Measurements from ENCODE around the gene PRR15. TPM values are rescaled to one million over a fixed set of nuclear protein-coding genes. Genes with fewer than 3 reads are reported as not detected.

PRR15 gene
- total RNA-seq, 3 donors from 2014 or later (not counting 1 experiment from before 2014, with no cell fraction given) = not detected

DNA sequence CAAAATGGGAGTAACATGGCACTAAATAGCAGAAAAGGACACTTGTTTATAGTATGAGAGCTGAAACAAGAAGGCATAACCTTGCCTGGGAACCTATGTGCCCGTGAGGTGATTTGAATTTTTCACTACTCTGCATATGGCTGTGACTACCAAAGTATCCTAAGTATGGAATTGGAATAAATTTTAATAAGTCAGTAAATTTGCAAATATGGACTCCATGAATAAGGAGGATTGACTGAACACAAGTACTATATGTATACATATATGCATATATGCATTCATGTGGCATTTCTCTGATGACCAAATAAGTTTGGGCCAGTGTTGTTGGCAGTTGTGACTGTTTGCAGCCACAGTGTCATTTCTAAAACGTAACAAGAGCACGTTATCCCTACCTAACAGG, 34.5 kb downstream of the PRR15 start:
- WGBS (ENCODE audit: insufficient coverage) = 93% methylated on average over 3 of the region's 3 CpGs
- H3K9me3 ChIP-seq (ENCODE audit: control insufficient read depth, insufficient read depth, low read length) = no peaks in the 10 kb centered on the region
- peaks cover 6 to 31% of the 10 kb centered on the region in 2 donors for H3K27me3 Mint-ChIP-seq (ENCODE audit: low read depth in 2 of 2)
- no peak overlapping the region for H3K4me3 Mint-ChIP-seq
- H3K4me3 ChIP-seq (ENCODE audit: low read length) = no peak overlapping the region
- no peaks in the 10 kb centered on the region for H3K9me3 Mint-ChIP-seq
- DNase-seq (no peak), ATAC-seq (no peak)
- no peak overlapping the region for H3K27ac ChIP-seq (ENCODE audit: low read length)
- no peaks in the 10 kb centered on the region for H3K36me3 ChIP-seq (ENCODE audit: control insufficient read depth, insufficient read depth, low read length)
- H3K27ac Mint-ChIP-seq = no peak overlapping the region
- H3K4me1 Mint-ChIP-seq = no peaks in the 10 kb centered on the region
- intact Hi-C loops (cut with micrococcal nuclease) = no loop called here
- H3K36me3 Mint-ChIP-seq = no peaks in the 10 kb centered on the region
- TF ChIP-seq, protein P1, sequence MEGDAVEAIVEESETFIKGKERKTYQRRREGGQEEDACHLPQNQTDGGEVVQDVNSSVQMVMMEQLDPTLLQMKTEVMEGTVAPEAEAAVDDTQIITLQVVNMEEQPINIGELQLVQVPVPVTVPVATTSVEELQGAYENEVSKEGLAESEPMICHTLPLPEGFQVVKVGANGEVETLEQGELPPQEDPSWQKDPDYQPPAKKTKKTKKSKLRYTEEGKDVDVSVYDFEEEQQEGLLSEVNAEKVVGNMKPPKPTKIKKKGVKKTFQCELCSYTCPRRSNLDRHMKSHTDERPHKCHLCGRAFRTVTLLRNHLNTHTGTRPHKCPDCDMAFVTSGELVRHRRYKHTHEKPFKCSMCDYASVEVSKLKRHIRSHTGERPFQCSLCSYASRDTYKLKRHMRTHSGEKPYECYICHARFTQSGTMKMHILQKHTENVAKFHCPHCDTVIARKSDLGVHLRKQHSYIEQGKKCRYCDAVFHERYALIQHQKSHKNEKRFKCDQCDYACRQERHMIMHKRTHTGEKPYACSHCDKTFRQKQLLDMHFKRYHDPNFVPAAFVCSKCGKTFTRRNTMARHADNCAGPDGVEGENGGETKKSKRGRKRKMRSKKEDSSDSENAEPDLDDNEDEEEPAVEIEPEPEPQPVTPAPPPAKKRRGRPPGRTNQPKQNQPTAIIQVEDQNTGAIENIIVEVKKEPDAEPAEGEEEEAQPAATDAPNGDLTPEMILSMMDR (IDR thresholded peaks at IDR 0.05) = no peak
- no peaks in the 10 kb centered on the region for H3K27me3 ChIP-seq (ENCODE audit: control insufficient read depth, insufficient read depth, low read length)
- no peaks in the 10 kb centered on the region for H3K4me1 ChIP-seq (ENCODE audit: control insufficient read depth, insufficient read depth, low read length)

DNA sequence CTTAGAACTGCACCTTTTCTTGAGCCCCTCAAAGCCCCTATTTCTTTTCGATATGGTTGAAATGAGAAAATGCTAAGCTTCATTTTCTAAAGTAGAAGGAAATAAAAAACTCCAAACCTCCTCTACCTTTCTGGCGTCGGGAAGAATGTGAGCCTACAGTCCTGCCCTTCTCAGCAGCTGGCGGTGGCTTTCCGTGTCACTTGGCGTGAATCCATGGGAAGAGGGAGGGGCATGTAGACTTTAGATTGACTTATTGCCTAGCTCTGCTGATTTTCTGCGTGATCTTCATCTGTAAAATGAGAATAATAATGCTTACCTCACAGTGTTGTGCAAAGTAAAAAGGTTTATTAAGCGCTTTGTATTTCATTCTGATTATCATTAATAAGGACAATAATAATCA, 35.0 kb downstream of the PRR15 start:
- TF ChIP-seq, protein P1 (IDR thresholded peaks at IDR 0.05) = no peak
- intact Hi-C loops (cut with micrococcal nuclease) = no loop called here
- no peaks in the 10 kb centered on the region for H3K4me1 ChIP-seq (ENCODE audit: control insufficient read depth, insufficient read depth, low read length)
- Mint-ChIP-seq H3K27ac (no peak overlapping the region), H3K27me3 (ENCODE audit: low read depth in 2 of 2) (peaks cover 6 to 31% of the 10 kb centered on the region in 2 donors), H3K4me1 (no peaks in the 10 kb centered on the region), H3K4me3 (no peak overlapping the region), H3K36me3 (no peaks in the 10 kb centered on the region), H3K9me3 (no peaks in the 10 kb centered on the region)
- no peak overlapping the region for H3K4me3 ChIP-seq (ENCODE audit: low read length)
- ATAC-seq = no peak
- DNase-seq = no peak
- no peaks in the 10 kb centered on the region for H3K36me3 ChIP-seq (ENCODE audit: control insufficient read depth, insufficient read depth, low read length)
- no peaks in the 10 kb centered on the region for H3K27me3 ChIP-seq (ENCODE audit: control insufficient read depth, insufficient read depth, low read length)
- no peak overlapping the region for H3K27ac ChIP-seq (ENCODE audit: low read length)
- no peaks in the 10 kb centered on the region for H3K9me3 ChIP-seq (ENCODE audit: control insufficient read depth, insufficient read depth, low read length)
- WGBS (ENCODE audit: insufficient coverage) = 52% methylated on average over 6 of the region's 8 CpGs

DNA sequence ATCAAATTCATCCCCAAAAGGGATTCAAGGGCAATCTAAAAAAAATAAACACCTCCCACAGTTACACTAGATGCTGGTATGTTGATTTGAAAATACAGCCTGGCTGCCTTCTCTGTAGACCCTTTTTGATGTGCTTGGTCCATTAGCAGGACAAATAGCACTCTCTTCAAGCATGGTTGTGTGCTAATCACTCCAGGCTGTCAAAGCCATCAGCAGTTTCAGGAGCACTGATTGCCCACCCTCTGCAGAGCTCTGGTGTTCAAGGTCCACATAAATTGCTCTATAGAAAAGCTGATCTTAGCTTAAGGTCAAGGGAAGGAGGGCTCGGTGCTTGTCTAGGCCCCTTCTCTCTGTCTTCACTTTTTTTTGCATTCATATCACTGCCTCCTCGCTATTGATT, 35.4 kb downstream of the PRR15 start:
- intact Hi-C loops (cut with micrococcal nuclease) = no loop called here
- H3K36me3 ChIP-seq (ENCODE audit: control insufficient read depth, insufficient read depth, low read length) = no peaks in the 10 kb centered on the region

DNA sequence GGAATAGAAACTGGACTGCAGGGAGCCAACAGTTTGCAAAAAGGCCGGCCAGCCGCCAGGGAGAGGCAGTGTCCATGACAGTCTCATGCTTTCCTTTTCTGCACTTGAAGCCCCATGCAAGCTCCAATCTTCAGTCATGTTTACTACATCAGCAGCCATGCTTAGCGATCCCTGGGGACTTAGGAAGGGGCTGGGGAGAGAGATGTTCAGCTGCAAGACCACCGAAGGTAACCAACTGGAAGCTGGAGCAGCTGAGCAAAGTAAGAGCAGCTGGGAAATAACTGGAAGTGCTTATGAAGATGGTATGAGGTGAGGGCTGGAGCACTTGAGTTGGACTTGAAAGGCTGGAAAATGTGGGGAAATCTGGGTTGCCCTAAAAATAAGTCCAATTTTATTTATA, 37.0 kb downstream of the PRR15 start:
- H3K9me3 Mint-ChIP-seq = peaks cover 0 to 2% of the 10 kb centered on the region in 2 donors

More for the DNA sequence above, 35.4 kb downstream of the PRR15 start:
- ATAC-seq (no peak), DNase-seq (no peak)
- no peaks in the 10 kb centered on the region for H3K4me1 Mint-ChIP-seq
- Histone ChIP-seq H3K9me3 (ENCODE audit: control insufficient read depth, insufficient read depth, low read length) (no peaks in the 10 kb centered on the region), H3K4me3 (ENCODE audit: low read length) (no peak overlapping the region), H3K27me3 (ENCODE audit: control insufficient read depth, insufficient read depth, low read length) (no peaks in the 10 kb centered on the region), H3K4me1 (ENCODE audit: control insufficient read depth, insufficient read depth, low read length) (no peaks in the 10 kb centered on the region), H3K27ac (ENCODE audit: low read length) (no peak overlapping the region)
- TF ChIP-seq, protein P1 (IDR thresholded peaks at IDR 0.05) = no peak
- H3K4me3 Mint-ChIP-seq = no peak overlapping the region
- no peak overlapping the region for H3K27ac Mint-ChIP-seq
- no peaks in the 10 kb centered on the region for H3K9me3 Mint-ChIP-seq
- H3K36me3 Mint-ChIP-seq = no peaks in the 10 kb centered on the region
- peaks cover 6 to 31% of the 10 kb centered on the region in 2 donors for H3K27me3 Mint-ChIP-seq (ENCODE audit: low read depth in 2 of 2)
- WGBS (ENCODE audit: insufficient coverage) = 80% methylated on average over 1 of the region's 2 CpGs

More for the DNA sequence above, 37.0 kb downstream of the PRR15 start:
- Mint-ChIP-seq H3K4me3 (no peak overlapping the region), H3K4me1 (no peaks in the 10 kb centered on the region), H3K36me3 (no peaks in the 10 kb centered on the region), H3K27ac (no peak overlapping the region), H3K27me3 (ENCODE audit: low read depth in 2 of 2) (peaks cover 9 to 25% of the 10 kb centered on the region in 2 donors)
- no peaks in the 10 kb centered on the region for H3K4me1 ChIP-seq (ENCODE audit: control insufficient read depth, insufficient read depth, low read length)
- DNase-seq (no peak), ATAC-seq (no peak)
- 89% methylated on average over 4 of the region's 4 CpGs for WGBS (ENCODE audit: insufficient coverage)
- no peaks in the 10 kb centered on the region for H3K9me3 ChIP-seq (ENCODE audit: control insufficient read depth, insufficient read depth, low read length)
- TF ChIP-seq, protein P1 (IDR thresholded peaks at IDR 0.05) = no peak
- H3K4me3 ChIP-seq (ENCODE audit: low read length) = no peak overlapping the region
- H3K36me3 ChIP-seq (ENCODE audit: control insufficient read depth, insufficient read depth, low read length) = no peaks in the 10 kb centered on the region
- H3K27ac ChIP-seq (ENCODE audit: low read length) = no peak overlapping the region
- intact Hi-C loops (cut with micrococcal nuclease) = no loop called here
- no peaks in the 10 kb centered on the region for H3K27me3 ChIP-seq (ENCODE audit: control insufficient read depth, insufficient read depth, low read length)
